ENCODE measurements around the gene FNDC8.

DNA sequence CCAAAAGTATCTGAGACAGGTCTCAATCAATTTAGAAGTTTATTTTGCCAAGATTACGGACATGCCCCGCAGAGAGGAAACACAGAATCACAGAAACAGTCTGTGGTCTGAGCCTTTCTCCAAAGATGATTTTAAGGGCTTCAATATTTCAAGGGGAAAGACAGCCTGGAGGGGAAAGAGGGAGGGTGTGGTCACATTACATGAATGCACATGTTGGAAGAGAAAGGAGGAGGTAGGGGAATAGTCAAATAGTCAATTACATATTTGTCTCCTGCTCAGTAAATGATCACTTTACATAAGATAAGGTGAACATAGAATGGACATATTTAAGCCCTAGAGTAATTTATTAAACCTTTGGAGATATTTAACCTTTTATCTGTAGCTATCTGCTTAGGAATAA, 38.5 kb downstream of the FNDC8 start:
- TF ChIP-seq, protein P1, sequence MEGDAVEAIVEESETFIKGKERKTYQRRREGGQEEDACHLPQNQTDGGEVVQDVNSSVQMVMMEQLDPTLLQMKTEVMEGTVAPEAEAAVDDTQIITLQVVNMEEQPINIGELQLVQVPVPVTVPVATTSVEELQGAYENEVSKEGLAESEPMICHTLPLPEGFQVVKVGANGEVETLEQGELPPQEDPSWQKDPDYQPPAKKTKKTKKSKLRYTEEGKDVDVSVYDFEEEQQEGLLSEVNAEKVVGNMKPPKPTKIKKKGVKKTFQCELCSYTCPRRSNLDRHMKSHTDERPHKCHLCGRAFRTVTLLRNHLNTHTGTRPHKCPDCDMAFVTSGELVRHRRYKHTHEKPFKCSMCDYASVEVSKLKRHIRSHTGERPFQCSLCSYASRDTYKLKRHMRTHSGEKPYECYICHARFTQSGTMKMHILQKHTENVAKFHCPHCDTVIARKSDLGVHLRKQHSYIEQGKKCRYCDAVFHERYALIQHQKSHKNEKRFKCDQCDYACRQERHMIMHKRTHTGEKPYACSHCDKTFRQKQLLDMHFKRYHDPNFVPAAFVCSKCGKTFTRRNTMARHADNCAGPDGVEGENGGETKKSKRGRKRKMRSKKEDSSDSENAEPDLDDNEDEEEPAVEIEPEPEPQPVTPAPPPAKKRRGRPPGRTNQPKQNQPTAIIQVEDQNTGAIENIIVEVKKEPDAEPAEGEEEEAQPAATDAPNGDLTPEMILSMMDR (IDR thresholded peaks at IDR 0.05; ENCODE audit: low read depth, low read length): no peak
- TF ChIP-seq EZH2phosphoT487 (IDR thresholded peaks at IDR 0.05; ENCODE audit: low read depth): no peak
